PFSK-1 (cell line): Measurements from ENCODE around the gene PCED1B.

Experiments used
- FOXP2 ChIP-seq: optimal IDR thresholded peaks from 2 replicates; pipeline ENCODE3; 2011; ENCODE audit warnings: borderline replicate concordance, control low read depth, inconsistent platforms; ENCODE audit not compliant: insufficient read depth; ENCODE audit errors: extremely low read length, extremely low read depth
- POLR2AphosphoS5 ChIP-seq: IDR thresholded peaks from 2 replicates; pipeline ENCODE4 v1.6.1; 2012; ENCODE audit warnings: low read depth, mild to moderate bottlenecking, control low read depth, low read length, moderate library complexity
- REST ChIP-seq, 2 experiments: IDR thresholded peaks; 2 replicates each; pipeline versions ENCODE4 v1.6.1 to v1.8.0; 2011 to 2012; ENCODE audit warnings: low read depth in 2 of 2, low read length in 2 of 2, control low read depth in 1 of 2, inconsistent platforms in 1 of 2, mild to moderate bottlenecking in 1 of 2, moderate library complexity in 1 of 2; ENCODE audit not compliant: insufficient read depth in 1 of 2
- SIN3A ChIP-seq: IDR thresholded peaks from 2 replicates; pipeline ENCODE4 v1.6.1; 2012; ENCODE audit warnings: mild to moderate bottlenecking, low read length, moderate library complexity, borderline replicate concordance; ENCODE audit not compliant: insufficient read depth
- TAF1 ChIP-seq: IDR thresholded peaks from 2 replicates; pipeline ENCODE4 v1.6.1; 2012; ENCODE audit warnings: low read length, control low read depth, borderline replicate concordance; ENCODE audit not compliant: insufficient read depth

Gene PCED1B

GRCh38 chr12:47276253-47276620 lies 196.8 kb downstream of the PCED1B start:
- TF ChIP-seq POLR2AphosphoS5 (no peak), REST (IDR thresholded peaks at IDR 0.05; ENCODE audit: insufficient read depth in 1 of 2, low read depth in 2 of 2, low read length in 2 of 2) (no peak), TAF1 (no peak), SIN3A (no peak), FOXP2 (no peak)

- no peak for TF ChIP-seq SIN3A
- no peak for TF ChIP-seq TAF1
- no peak for TF ChIP-seq FOXP2
- TF ChIP-seq REST (IDR thresholded peaks at IDR 0.05; ENCODE audit: insufficient read depth in 1 of 2, low read depth in 2 of 2, low read length in 2 of 2): no peak
- no peak for TF ChIP-seq POLR2AphosphoS5
These were observed 197.3 kb downstream of the PCED1B start for GRCh38 chr12:47276621-47277309.

GRCh38 chr12:47277972-47278448 lies 198.6 kb downstream of the PCED1B start:
- TF ChIP-seq POLR2AphosphoS5 (no peak), SIN3A (no peak), TAF1 (no peak), REST (IDR thresholded peaks at IDR 0.05; ENCODE audit: insufficient read depth in 1 of 2, low read depth in 2 of 2, low read length in 2 of 2) (no peak), FOXP2 (no peak)

GRCh38 chr12:47280543-47281300 lies 201.3 kb downstream of the PCED1B start:
- no peak for TF ChIP-seq POLR2AphosphoS5
- TF ChIP-seq FOXP2: no peak
- no peak for TF ChIP-seq SIN3A

- TF ChIP-seq SIN3A (no peak), FOXP2 (no peak), TAF1 (no peak)
These were observed 202.3 kb downstream of the PCED1B start for GRCh38 chr12:47281667-47282171.
